ENCODE data around the gene MED10. TPM values are rescaled to one million over a fixed set of nuclear protein-coding genes. Genes with fewer than 3 reads are reported as not detected.
"Not testable (repeated sequence)": the region's sequence is repeated elsewhere in the genome, so short reads cannot be mapped to it uniquely, and the experiment has no call there.

The MED10 gene
- total RNA-seq, 3 donors from 2014 or later = 24.7 to 44.9 (median 27.2) TPM

DNA sequence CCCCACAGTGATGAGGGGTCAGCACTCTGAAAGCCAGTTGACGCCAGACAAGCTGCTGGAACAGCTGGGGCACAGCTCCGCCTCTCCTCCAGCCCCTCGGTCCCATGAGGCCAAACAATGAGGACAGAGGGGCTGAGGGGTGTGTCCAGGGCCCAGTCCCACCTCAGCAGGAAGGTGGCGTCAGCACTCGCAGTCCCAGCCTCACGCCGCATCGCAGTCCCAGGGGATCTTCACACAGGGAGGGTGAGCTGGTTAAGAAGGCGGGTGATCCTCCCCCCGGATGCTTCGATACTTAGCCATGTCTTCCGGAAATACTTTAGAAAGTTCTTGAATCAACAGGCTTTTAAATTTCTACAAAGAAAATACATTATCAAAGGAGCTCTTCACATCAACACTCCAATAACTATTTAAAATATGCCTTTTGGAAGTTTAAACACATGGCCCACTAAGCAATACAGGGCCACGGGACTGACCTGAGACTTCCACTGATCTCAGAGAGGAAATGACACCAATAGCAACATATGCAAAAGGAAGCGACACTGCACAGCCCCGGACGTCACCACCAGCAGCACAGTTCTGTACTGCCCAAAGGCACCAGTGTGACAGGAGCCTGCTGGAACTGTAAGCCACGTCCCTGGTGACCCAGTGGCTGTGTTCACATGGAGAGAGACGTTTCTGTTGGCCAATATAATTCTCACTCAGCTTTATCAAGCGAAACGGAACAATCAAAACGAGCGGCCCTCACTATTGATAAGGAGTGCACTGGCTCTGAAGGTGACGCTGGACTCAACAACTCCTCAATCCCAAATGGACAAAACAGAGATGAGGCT lies 5.9 kb downstream of the MED10 start:
- H3K4me1 ChIP-seq (ENCODE audit: low read depth) = no peaks in the 10 kb centered on the region
- H3K36me3 ChIP-seq (ENCODE audit: low read depth) = peaks cover 9% of the 10 kb centered on the region
- DNase-seq (no peak), ATAC-seq (no peak)
- no peak for TF ChIP-seq CTCF (IDR thresholded peaks at IDR 0.05)
- H3K9me3 ChIP-seq = no peaks in the 10 kb centered on the region
- intact Hi-C loops (cut with DNase I, micrococcal nuclease) = no loop called here
- H3K4me3 ChIP-seq = no peak overlapping the region

- peaks cover 9% of the 10 kb centered on the region for H3K36me3 ChIP-seq (ENCODE audit: low read depth)
- DNase-seq = no peak
- no peak overlapping the region for H3K4me3 ChIP-seq
- no peaks in the 10 kb centered on the region for H3K4me1 ChIP-seq (ENCODE audit: low read depth)
- no peak for TF ChIP-seq CTCF (IDR thresholded peaks at IDR 0.05)
- no peak for ATAC-seq
- intact Hi-C loops (cut with DNase I, micrococcal nuclease) = no loop called here
- no peaks in the 10 kb centered on the region for H3K9me3 ChIP-seq
Observed at GRCh38 chr5:6371079-6371810, 7.1 kb downstream of the MED10 start.

DNA sequence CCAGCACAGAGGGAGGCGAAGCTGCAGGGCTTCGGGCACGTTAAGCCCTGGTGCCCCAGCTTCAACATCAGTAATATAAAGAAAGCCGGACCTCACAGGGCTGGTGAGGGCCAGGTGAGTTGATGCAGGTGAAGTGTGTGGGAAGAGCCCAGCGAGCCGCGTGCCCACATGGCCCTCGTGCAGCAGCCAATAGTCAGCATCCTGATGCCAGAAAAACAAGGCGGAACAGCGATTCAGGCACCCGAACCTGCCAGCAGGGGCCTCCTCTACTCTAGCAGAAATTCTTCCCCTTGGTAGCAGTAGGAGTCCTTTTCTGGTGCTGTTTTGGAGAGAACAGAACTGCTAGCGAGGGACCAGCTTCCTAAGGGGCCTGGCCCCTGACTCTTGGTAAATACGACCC lies 7.8 kb downstream of the MED10 start:
- DNase-seq (no peak), ATAC-seq (no peak)
- no peak overlapping the region for H3K4me3 ChIP-seq
- no peaks in the 10 kb centered on the region for H3K4me1 ChIP-seq (ENCODE audit: low read depth)
- no peak for TF ChIP-seq CTCF (IDR thresholded peaks at IDR 0.05)
- intact Hi-C loops (cut with DNase I, micrococcal nuclease) = no loop called here
- H3K36me3 ChIP-seq (ENCODE audit: low read depth) = peaks cover 9% of the 10 kb centered on the region
- no peaks in the 10 kb centered on the region for H3K9me3 ChIP-seq

- no peaks in the 10 kb centered on the region for H3K36me3 ChIP-seq (ENCODE audit: low read depth)
- DNase-seq = no peak
- H3K4me3 ChIP-seq = no peak overlapping the region
- no peak for ATAC-seq
- TF ChIP-seq CTCF (IDR thresholded peaks at IDR 0.05) = no peak
- H3K4me1 ChIP-seq (ENCODE audit: low read depth) = no peaks in the 10 kb centered on the region
- no peaks in the 10 kb centered on the region for H3K9me3 ChIP-seq
- intact Hi-C loops (cut with DNase I, micrococcal nuclease) = no loop called here
Observed at GRCh38 chr5:6365977-6366590, 12.3 kb downstream of the MED10 start.

GRCh38 chr5:6365142-6365976 lies 13.0 kb downstream of the MED10 start:
- DNase-seq = no peak
- H3K36me3 ChIP-seq (ENCODE audit: low read depth) = no peaks in the 10 kb centered on the region
- no peaks in the 10 kb centered on the region for H3K9me3 ChIP-seq
- no peaks in the 10 kb centered on the region for H3K4me1 ChIP-seq (ENCODE audit: low read depth)
- no peak overlapping the region for H3K4me3 ChIP-seq
- TF ChIP-seq CTCF (IDR thresholded peaks at IDR 0.05) = no peak
- no peak for ATAC-seq
- intact Hi-C loops (cut with DNase I, micrococcal nuclease) = no loop called here

DNA sequence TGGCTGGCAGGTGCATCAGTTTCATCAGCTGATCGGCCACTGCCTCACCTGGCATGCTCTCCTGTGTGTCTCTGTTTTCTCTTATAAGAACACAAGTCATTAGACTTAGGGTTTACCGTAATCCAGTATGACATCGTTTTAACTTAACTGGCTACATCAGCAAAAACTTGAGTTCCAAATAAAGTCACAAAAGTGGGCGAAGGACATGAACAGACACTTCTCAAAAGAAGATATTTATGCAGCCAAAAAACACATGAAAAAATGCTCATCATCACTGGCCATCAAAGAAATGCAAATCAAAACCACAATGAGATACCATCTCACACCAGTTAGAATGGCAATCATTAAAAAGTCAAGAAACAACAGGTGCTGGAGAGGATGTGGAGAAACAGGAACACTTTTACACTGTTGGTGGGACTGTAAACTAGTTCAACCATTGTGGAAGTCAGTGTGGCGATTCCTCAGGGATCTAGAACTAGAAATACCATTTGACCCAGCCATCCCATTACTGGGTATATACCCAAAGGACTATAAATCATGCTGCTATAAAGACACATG lies 14.8 kb downstream of the MED10 start:
- H3K4me1 ChIP-seq (ENCODE audit: low read depth); DNase-seq; H3K36me3 ChIP-seq (ENCODE audit: low read depth); intact Hi-C loops (cut with DNase I, micrococcal nuclease); ATAC-seq; H3K9me3 ChIP-seq; H3K4me3 ChIP-seq: not testable (repeated sequence)
